Caco-2 (cell line): ENCODE measurements around the gene RIMS1. TPM values are rescaled to one million over a fixed set of nuclear protein-coding genes. Genes with fewer than 3 reads are reported as not detected.

ENCODE experiments used
- BruUV-seq: library from RNA; stranded (reverse); fragments of 400-500 nt; replicated peaks from 2 replicates; lab custom pipeline; 2021; lab: Mats Ljungman, UMichigan
- CTCF ChIA-PET: fragments of 300-600 bp; sonication (Branson Sonifier 250); formaldehyde crosslinking; loops from one replicate; lab custom pipeline; 2022; ENCODE audit warnings: antibody characterized with exemption; lab: Charles Lee
- POLR2A ChIA-PET: fragments of 300-600 bp; sonication (Branson Sonifier 250); formaldehyde crosslinking; loops from one replicate; lab custom pipeline; 2022; ENCODE audit warnings: antibody characterized with exemption; lab: Charles Lee
- DNase-seq, 2 experiments: peaks; one replicate each; pipeline versions ENCODE4 v3.0.0 to v3.0.0-alpha.2; 2020 to 2022
- H3K27me3 ChIP-seq: replicated peaks from 2 replicates; pipeline ENCODE4 v1.6.0; 2011; ENCODE audit warnings: low read length; ENCODE audit not compliant: control insufficient read depth, insufficient read depth
- H3K36me3 ChIP-seq: 2 replicates; pipeline ENCODE4 v1.5.1; 2011; ENCODE audit warnings: low read length; ENCODE audit not compliant: control insufficient read depth, insufficient read depth
- H3K4me1 ChIP-seq: fragments of 250-450 bp; sonication (Bioruptor Pico); 2 replicates; pipeline ENCODE4 v1.5.1; 2020; ENCODE audit warnings: mild to moderate bottlenecking
- H3K4me3 ChIP-seq: 2 replicates; pipeline ENCODE4 v1.5.1; 2011; ENCODE audit warnings: low read depth, mild to moderate bottlenecking, control low read depth, low read length
- H3K9me3 ChIP-seq: fragments of 250-450 bp; sonication (Bioruptor Pico); 2 replicates; pipeline ENCODE4 v1.5.1; 2020; ENCODE audit warnings: mild to moderate bottlenecking, moderate library complexity
- H3K27ac Mint-ChIP-seq: one replicate; pipeline ENCODE4 v1.8.0; 2022; ENCODE audit warnings: mixed read lengths; ENCODE audit not compliant: unreplicated experiment
- H3K27me3 Mint-ChIP-seq: one replicate; pipeline ENCODE4 v1.8.0; 2022; ENCODE audit warnings: mixed read lengths; ENCODE audit not compliant: insufficient read depth, unreplicated experiment
- H3K36me3 Mint-ChIP-seq: one replicate; pipeline ENCODE4 v1.8.0; 2022; ENCODE audit warnings: mild to moderate bottlenecking, mixed read lengths; ENCODE audit not compliant: insufficient read depth, unreplicated experiment
- H3K4me1 Mint-ChIP-seq: one replicate; pipeline ENCODE4 v1.8.0; 2022; ENCODE audit warnings: low read depth, mixed read lengths; ENCODE audit not compliant: unreplicated experiment
- H3K4me3 Mint-ChIP-seq: one replicate; pipeline ENCODE4 v1.8.0; 2022; ENCODE audit warnings: mild to moderate bottlenecking, moderate library complexity, mixed read lengths; ENCODE audit not compliant: unreplicated experiment
- H3K9me3 Mint-ChIP-seq: one replicate; pipeline ENCODE4 v1.8.0; 2022; ENCODE audit warnings: mixed read lengths; ENCODE audit not compliant: unreplicated experiment
- intact Hi-C: fragments of 100-400 bp; cut with micrococcal nuclease; formaldehyde crosslinking; loops from one replicate; pipeline ENCODE4 v1.10.0; 2022; ENCODE audit not compliant: unreplicated experiment
- total RNA-seq: library from RNA; stranded (reverse); gene quantifications from 2 replicates; pipeline ENCODE4 v1.2.3, GENCODE V29; 2022
- TF ChIP-seq, protein P1 (sequence below), 2 experiments: fragments of 200-600 bp in 1 of 2; IDR thresholded peaks; 1 replicate in 1 of 2; 2 replicates in 1 of 2; pipeline versions ENCODE4 v1.5.1 to v1.8.0; 2011 to 2022; ENCODE audit warnings: antibody characterized with exemption in 1 of 2, control low read depth in 1 of 2, inconsistent platforms in 1 of 2, low read depth in 1 of 2, low read length in 1 of 2, mild to moderate bottlenecking in 1 of 2, moderate library complexity in 1 of 2; ENCODE audit not compliant: insufficient read depth in 1 of 2, severe bottlenecking in 1 of 2, unreplicated experiment in 1 of 2

RIMS1 gene
- total RNA-seq, 1 experiment from 2014 or later, result 3.4 TPM

DNA sequence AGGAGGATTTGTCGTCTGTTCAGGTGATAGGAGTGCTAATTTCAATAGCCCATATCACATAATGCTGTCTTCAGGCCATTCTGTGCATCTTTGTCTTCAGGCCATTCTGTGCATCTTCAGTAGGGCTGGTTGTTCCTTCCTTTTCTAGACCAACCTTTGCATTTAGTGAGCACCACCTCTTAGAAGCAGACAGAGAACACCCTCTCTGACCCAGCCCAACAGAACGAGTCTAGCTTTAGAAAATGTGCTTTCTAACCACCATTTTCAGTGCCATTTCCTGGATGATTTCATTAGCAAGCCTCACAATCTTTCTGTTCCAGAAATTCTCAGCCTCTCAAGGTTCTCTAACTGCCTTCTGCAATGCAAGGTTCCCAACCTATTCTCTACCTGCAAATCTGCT is 520.2 kb downstream of the RIMS1 start:
- H3K4me1 Mint-ChIP-seq, result no peaks in the 10 kb centered on the region
- POLR2A ChIA-PET, result no interaction called here
- no peaks in the 10 kb centered on the region for H3K36me3 ChIP-seq
- intact Hi-C loops, result no loop called here
- no peaks in the 10 kb centered on the region for H3K36me3 Mint-ChIP-seq
- DNase-seq, result no peak
- no peaks in the 10 kb centered on the region for H3K27me3 ChIP-seq
- no peaks in the 10 kb centered on the region for H3K9me3 Mint-ChIP-seq
- H3K4me3 ChIP-seq, result no peak overlapping the region
- no peak overlapping the region for H3K27ac Mint-ChIP-seq
- no peaks in the 10 kb centered on the region for H3K27me3 Mint-ChIP-seq
- no peak overlapping the region for H3K4me3 Mint-ChIP-seq
- H3K9me3 ChIP-seq, result no peaks in the 10 kb centered on the region
- TF ChIP-seq, protein P1, sequence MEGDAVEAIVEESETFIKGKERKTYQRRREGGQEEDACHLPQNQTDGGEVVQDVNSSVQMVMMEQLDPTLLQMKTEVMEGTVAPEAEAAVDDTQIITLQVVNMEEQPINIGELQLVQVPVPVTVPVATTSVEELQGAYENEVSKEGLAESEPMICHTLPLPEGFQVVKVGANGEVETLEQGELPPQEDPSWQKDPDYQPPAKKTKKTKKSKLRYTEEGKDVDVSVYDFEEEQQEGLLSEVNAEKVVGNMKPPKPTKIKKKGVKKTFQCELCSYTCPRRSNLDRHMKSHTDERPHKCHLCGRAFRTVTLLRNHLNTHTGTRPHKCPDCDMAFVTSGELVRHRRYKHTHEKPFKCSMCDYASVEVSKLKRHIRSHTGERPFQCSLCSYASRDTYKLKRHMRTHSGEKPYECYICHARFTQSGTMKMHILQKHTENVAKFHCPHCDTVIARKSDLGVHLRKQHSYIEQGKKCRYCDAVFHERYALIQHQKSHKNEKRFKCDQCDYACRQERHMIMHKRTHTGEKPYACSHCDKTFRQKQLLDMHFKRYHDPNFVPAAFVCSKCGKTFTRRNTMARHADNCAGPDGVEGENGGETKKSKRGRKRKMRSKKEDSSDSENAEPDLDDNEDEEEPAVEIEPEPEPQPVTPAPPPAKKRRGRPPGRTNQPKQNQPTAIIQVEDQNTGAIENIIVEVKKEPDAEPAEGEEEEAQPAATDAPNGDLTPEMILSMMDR (IDR thresholded peaks at IDR 0.05; ENCODE audit: insufficient read depth in 1 of 2, low read depth in 1 of 2, low read length in 1 of 2, severe bottlenecking in 1 of 2, unreplicated experiment in 1 of 2), result no peak
- BruUV-seq, result no TSS peak
- H3K4me1 ChIP-seq, result no peaks in the 10 kb centered on the region
- CTCF ChIA-PET, result no interaction called here

GRCh38 chr6:72410769-72411168 is 524.4 kb downstream of the RIMS1 start:
- Histone ChIP-seq H3K36me3 (no peaks in the 10 kb centered on the region), H3K27me3 (no peaks in the 10 kb centered on the region), H3K4me1 (peaks cover 4% of the 10 kb centered on the region; the same call in 1 of the 2 replicates), H3K4me3 (no peak overlapping the region), H3K9me3 (no peaks in the 10 kb centered on the region)
- no peaks in the 10 kb centered on the region for H3K27me3 Mint-ChIP-seq
- no peak overlapping the region for H3K4me3 Mint-ChIP-seq
- POLR2A ChIA-PET, result no interaction called here
- DNase-seq, result no peak
- H3K27ac Mint-ChIP-seq, result no peak overlapping the region
- TF ChIP-seq, protein P1 (IDR thresholded peaks at IDR 0.05; ENCODE audit: insufficient read depth in 1 of 2, low read depth in 1 of 2, low read length in 1 of 2, severe bottlenecking in 1 of 2, unreplicated experiment in 1 of 2), result no peak
- no peaks in the 10 kb centered on the region for H3K4me1 Mint-ChIP-seq
- CTCF ChIA-PET, result interaction anchor here (0.7 to 4.0 kb wide), 2 partner anchors 82 to 170 kb away, joined by 11 to 70 read pairs; no protein-coding TSS in a partner anchor
- no peaks in the 10 kb centered on the region for H3K9me3 Mint-ChIP-seq
- BruUV-seq, result no TSS peak
- no peaks in the 10 kb centered on the region for H3K36me3 Mint-ChIP-seq
- intact Hi-C loops, result loop anchor here (5.0 kb wide), 1 partner anchor 172 kb away; no protein-coding TSS in a partner anchor

GRCh38 chr6:72411872-72412708 is 525.7 kb downstream of the RIMS1 start:
- ChIA-PET POLR2A (no interaction called here), CTCF (interaction anchor here (0.7 to 4.0 kb wide), 9 partner anchors 8 to 718 kb away, joined by 3 to 70 read pairs (median 4); no protein-coding TSS in a partner anchor)
- TF ChIP-seq, protein P1 (IDR thresholded peaks at IDR 0.05; ENCODE audit: insufficient read depth in 1 of 2, low read depth in 1 of 2, low read length in 1 of 2, severe bottlenecking in 1 of 2, unreplicated experiment in 1 of 2), result peak; percentile 100
- no peaks in the 10 kb centered on the region for H3K27me3 ChIP-seq
- Mint-ChIP-seq H3K27me3 (no peaks in the 10 kb centered on the region), H3K27ac (no peak overlapping the region), H3K36me3 (no peaks in the 10 kb centered on the region), H3K4me1 (no peaks in the 10 kb centered on the region), H3K9me3 (no peaks in the 10 kb centered on the region), H3K4me3 (no peak overlapping the region)
- intact Hi-C loops, result loop anchor here (1.0 to 5.0 kb wide), 4 partner anchors 111 to 769 kb away; no protein-coding TSS in a partner anchor
- no peaks in the 10 kb centered on the region for H3K9me3 ChIP-seq
- BruUV-seq, result no TSS peak
- no peaks in the 10 kb centered on the region for H3K36me3 ChIP-seq
- no peak overlapping the region for H3K4me3 ChIP-seq
- H3K4me1 ChIP-seq, result peaks cover 4% of the 10 kb centered on the region; the same call in 1 of the 2 replicates
- peak; percentile 54 to 81 for DNase-seq
